H1 (cell line): ENCODE results near the gene TBC1D30.

Experiments used
- CBX8 ChIP-seq: fragments of 300-800, 300-1000 bp; sonication (generic); IDR thresholded peaks from 2 replicates; pipeline ENCODE4 v1.7.1; 2016; ENCODE audit warnings: low read depth, low read length, borderline replicate concordance
- CREB1 ChIP-seq: IDR thresholded peaks from 2 replicates; pipeline ENCODE4 v1.6.1; 2012; ENCODE audit warnings: inconsistent platforms
- GTF2F1 ChIP-seq: IDR thresholded peaks from 2 replicates; pipeline ENCODE4 v1.6.1; 2012; ENCODE audit warnings: low read depth, low read length, improper control_type of control experiment, borderline replicate concordance
- JUND ChIP-seq: IDR thresholded peaks from 2 replicates; pipeline ENCODE4 v1.6.1; 2011; ENCODE audit warnings: mild to moderate bottlenecking, improper control_type of control experiment, low read length
- POLR2A ChIP-seq, 2 experiments: IDR thresholded peaks; 1 replicate in 1 of 2; 2 replicates in 1 of 2; pipeline ENCODE4 v1.6.1; 2011; ENCODE audit warnings: low read depth in 2 of 2, low read length in 2 of 2, mild to moderate bottlenecking in 2 of 2; ENCODE audit errors: control extremely low read depth in 1 of 2
- RAD21 ChIP-seq, 2 experiments: IDR thresholded peaks in 1 of 2; conservative IDR thresholded peaks in 1 of 2; 2 replicates each; pipeline ENCODE4 v1.6.1; 2011; ENCODE audit warnings: low read depth in 2 of 2, low read length in 2 of 2, improper control_type of control experiment in 1 of 2, inconsistent platforms in 1 of 2, mild to moderate bottlenecking in 1 of 2, moderate library complexity in 1 of 2
- RBBP5 ChIP-seq: IDR thresholded peaks from 2 replicates; pipeline ENCODE4 v1.7.1; 2012; ENCODE audit warnings: low read depth, mild to moderate bottlenecking, inconsistent platforms, low read length, moderate library complexity, borderline replicate concordance
- SP1 ChIP-seq: IDR thresholded peaks from 2 replicates; pipeline ENCODE4 v1.6.1; 2011; ENCODE audit warnings: low read depth, low read length
- TAF1 ChIP-seq: IDR thresholded peaks from 2 replicates; pipeline ENCODE4 v1.6.1; 2011; ENCODE audit warnings: mild to moderate bottlenecking, low read depth, low read length
- YY1 ChIP-seq: IDR thresholded peaks from 2 replicates; pipeline ENCODE4 v1.6.1; 2011; ENCODE audit warnings: low read depth, mild to moderate bottlenecking, low read length
- ZNF274 ChIP-seq: IDR thresholded peaks from 2 replicates; pipeline ENCODE4 v1.7.0; 2012; ENCODE audit warnings: low read length, borderline replicate concordance; ENCODE audit errors: extremely low read depth
- TF ChIP-seq, protein P1 (sequence below), 3 experiments: IDR thresholded peaks; 1 replicate in 2 of 3; 2 replicates in 1 of 3; pipeline versions ENCODE4 v1.5.1 to v1.6.1; 2011; ENCODE audit warnings: low read length in 3 of 3, mild to moderate bottlenecking in 3 of 3, inconsistent platforms in 2 of 3, low read depth in 1 of 3, moderate library complexity in 1 of 3; ENCODE audit not compliant: insufficient read depth in 1 of 3; ENCODE audit errors: control extremely low read depth in 1 of 3
- TF ChIP-seq, protein P2 (sequence below): IDR thresholded peaks from 2 replicates; pipeline ENCODE4 v1.6.1; 2012; ENCODE audit warnings: inconsistent platforms
- TF ChIP-seq, protein P3 (sequence below): IDR thresholded peaks from 2 replicates; pipeline ENCODE4 v1.6.1; 2012; ENCODE audit warnings: inconsistent platforms

DNA sequence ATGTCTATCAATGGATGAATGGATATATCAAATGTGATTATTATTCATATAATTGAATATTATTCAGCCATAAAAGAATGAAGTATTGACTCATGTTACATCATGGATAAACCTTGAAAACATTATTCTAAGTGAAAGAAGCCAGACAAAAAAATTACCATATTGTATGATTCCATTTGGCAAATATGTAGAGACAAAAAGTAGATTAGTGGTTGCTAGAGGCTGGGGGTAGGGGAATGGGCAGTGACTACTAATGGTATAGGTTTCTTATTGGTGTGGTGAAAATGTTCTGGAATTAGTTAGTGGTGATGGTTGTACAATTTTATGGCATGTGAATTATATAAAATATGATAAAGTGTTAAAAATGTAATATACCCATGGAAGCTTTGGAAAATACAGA lies 33.4 kb upstream of the TBC1D30 start:
- TF ChIP-seq, protein P1, sequence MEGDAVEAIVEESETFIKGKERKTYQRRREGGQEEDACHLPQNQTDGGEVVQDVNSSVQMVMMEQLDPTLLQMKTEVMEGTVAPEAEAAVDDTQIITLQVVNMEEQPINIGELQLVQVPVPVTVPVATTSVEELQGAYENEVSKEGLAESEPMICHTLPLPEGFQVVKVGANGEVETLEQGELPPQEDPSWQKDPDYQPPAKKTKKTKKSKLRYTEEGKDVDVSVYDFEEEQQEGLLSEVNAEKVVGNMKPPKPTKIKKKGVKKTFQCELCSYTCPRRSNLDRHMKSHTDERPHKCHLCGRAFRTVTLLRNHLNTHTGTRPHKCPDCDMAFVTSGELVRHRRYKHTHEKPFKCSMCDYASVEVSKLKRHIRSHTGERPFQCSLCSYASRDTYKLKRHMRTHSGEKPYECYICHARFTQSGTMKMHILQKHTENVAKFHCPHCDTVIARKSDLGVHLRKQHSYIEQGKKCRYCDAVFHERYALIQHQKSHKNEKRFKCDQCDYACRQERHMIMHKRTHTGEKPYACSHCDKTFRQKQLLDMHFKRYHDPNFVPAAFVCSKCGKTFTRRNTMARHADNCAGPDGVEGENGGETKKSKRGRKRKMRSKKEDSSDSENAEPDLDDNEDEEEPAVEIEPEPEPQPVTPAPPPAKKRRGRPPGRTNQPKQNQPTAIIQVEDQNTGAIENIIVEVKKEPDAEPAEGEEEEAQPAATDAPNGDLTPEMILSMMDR (IDR thresholded peaks at IDR 0.05; ENCODE audit: control extremely low read depth in 1 of 3, insufficient read depth in 1 of 3, low read depth in 1 of 3, low read length in 3 of 3): no peak
- TF ChIP-seq CREB1: no peak
- TF ChIP-seq POLR2A (IDR thresholded peaks at IDR 0.05; ENCODE audit: control extremely low read depth in 1 of 2, low read depth in 2 of 2, low read length in 2 of 2): no peak
- TF ChIP-seq, protein P2, sequence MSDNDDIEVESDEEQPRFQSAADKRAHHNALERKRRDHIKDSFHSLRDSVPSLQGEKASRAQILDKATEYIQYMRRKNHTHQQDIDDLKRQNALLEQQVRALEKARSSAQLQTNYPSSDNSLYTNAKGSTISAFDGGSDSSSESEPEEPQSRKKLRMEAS: no peak
- no peak for TF ChIP-seq TAF1
- TF ChIP-seq YY1: no peak
- no peak for TF ChIP-seq ZNF274
- no peak for TF ChIP-seq SP1
- no peak for TF ChIP-seq GTF2F1
- TF ChIP-seq RAD21 (IDR thresholded peaks at IDR 0.05 in 1 of 2, conservative IDR thresholded peaks at IDR 0.05 in 1 of 2; ENCODE audit: low read depth in 2 of 2, low read length in 2 of 2): no peak
- TF ChIP-seq, protein P3, sequence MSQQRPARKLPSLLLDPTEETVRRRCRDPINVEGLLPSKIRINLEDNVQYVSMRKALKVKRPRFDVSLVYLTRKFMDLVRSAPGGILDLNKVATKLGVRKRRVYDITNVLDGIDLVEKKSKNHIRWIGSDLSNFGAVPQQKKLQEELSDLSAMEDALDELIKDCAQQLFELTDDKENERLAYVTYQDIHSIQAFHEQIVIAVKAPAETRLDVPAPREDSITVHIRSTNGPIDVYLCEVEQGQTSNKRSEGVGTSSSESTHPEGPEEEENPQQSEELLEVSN: no peak
- TF ChIP-seq RBBP5: no peak
- no peak for TF ChIP-seq JUND
- no peak for TF ChIP-seq CBX8
